Measurements from ENCODE around the gene FASTK.
"Not testable (repeated sequence)": the region's sequence is repeated elsewhere in the genome, so short reads cannot be mapped to it uniquely, and the experiment has no call there.

FASTK gene

GRCh38 chr7:151026771-151027727 lies 53.6 kb downstream of the FASTK start:
- not testable (repeated sequence) for DNase-seq (ENCODE audit: low read depth)
